DND-41 (cell line): ENCODE results near the gene NEK7.
A peak's percentile ranks its signal among the peaks of the same experiment; 100 is the strongest.

Experiments
- ATAC-seq: fragments of 200-7000 bp; cut with Tn5 transposase; 3 replicates; pipeline ENCODE4 v1.9.1; 2021; ENCODE audit warnings: low read depth; ENCODE audit not compliant: insufficient read depth
- DNase-seq: peaks from one replicate; pipeline ENCODE4 v3.0.0-alpha.2; 2020
- H2AFZ ChIP-seq: 2 replicates; pipeline ENCODE4 v1.6.0; 2012; ENCODE audit warnings: low read depth, low read length
- H3K27ac ChIP-seq: 2 replicates; pipeline ENCODE4 v1.5.1; 2012; ENCODE audit warnings: low read length, inconsistent platforms
- H3K27me3 ChIP-seq: fragments of 200-600 bp; sonication (generic); 2 replicates; pipeline ENCODE4 v1.6.0; 2012; ENCODE audit warnings: low read length, mild to moderate bottlenecking, inconsistent platforms; ENCODE audit not compliant: insufficient read depth, poor library complexity
- H3K36me3 ChIP-seq: 2 replicates; pipeline ENCODE4 v1.5.1; 2012; ENCODE audit warnings: low read length, inconsistent platforms; ENCODE audit not compliant: insufficient read depth
- H3K4me1 ChIP-seq: 2 replicates; pipeline ENCODE4 v1.5.1; 2012; ENCODE audit warnings: mild to moderate bottlenecking, low read length; ENCODE audit not compliant: insufficient read depth
- H3K4me2 ChIP-seq: 2 replicates; pipeline ENCODE4 v1.6.0; 2012; ENCODE audit warnings: mild to moderate bottlenecking, moderate library complexity, low read length, inconsistent platforms; ENCODE audit not compliant: insufficient read depth
- H3K4me3 ChIP-seq, 2 experiments: fragments of 200-600 bp in 1 of 2; shearing (Covaris generic) in 1 of 2; 2 replicates each; pipeline ENCODE4 v1.5.1; 2012 to 2016; ENCODE audit warnings: inconsistent platforms in 2 of 2, low read length in 2 of 2, mild to moderate bottlenecking in 2 of 2, low read depth in 1 of 2, moderate library complexity in 1 of 2
- H3K79me2 ChIP-seq: 2 replicates; pipeline ENCODE4 v1.6.0; 2012; ENCODE audit warnings: low read length, inconsistent platforms; ENCODE audit not compliant: insufficient read depth
- H3K9ac ChIP-seq: 2 replicates; pipeline ENCODE4 v1.6.0; 2012; ENCODE audit warnings: low read depth, mild to moderate bottlenecking, inconsistent platforms, low read length, moderate library complexity
- H3K9me3 ChIP-seq: 2 replicates; pipeline ENCODE4 v1.5.1; 2012; ENCODE audit warnings: low read length, moderate library complexity, mild to moderate bottlenecking, inconsistent platforms; ENCODE audit not compliant: insufficient read depth, severe bottlenecking
- H4K20me1 ChIP-seq: 2 replicates; pipeline ENCODE4 v1.6.0; 2012; ENCODE audit warnings: low read length; ENCODE audit not compliant: insufficient read depth
- EZH2 ChIP-seq: IDR thresholded peaks from 3 replicates; pipeline ENCODE4 v1.6.1; 2012; ENCODE audit warnings: borderline replicate concordance, low read depth, mild to moderate bottlenecking, moderate library complexity, low read length, inconsistent platforms; ENCODE audit not compliant: severe bottlenecking
- TF ChIP-seq, protein P1 (sequence below): IDR thresholded peaks from 2 replicates; pipeline ENCODE4 v1.5.1; 2012; ENCODE audit warnings: borderline replicate concordance, low read length, moderate library complexity, mild to moderate bottlenecking; ENCODE audit not compliant: poor library complexity, severe bottlenecking; ENCODE audit errors: extremely low read depth

NEK7 gene

GRCh38 chr1:198201956-198202784, 45.4 kb downstream of the NEK7 start:
- DNase-seq (no peak), ATAC-seq (no peak)
- H3K27ac ChIP-seq: peak overlapping the region; percentile 21; the same call in 1 of the 2 replicates
- no peak overlapping the region for H2AFZ ChIP-seq
- no peaks in the 10 kb centered on the region for H3K27me3 ChIP-seq
- peaks cover 48% of the 10 kb centered on the region for H4K20me1 ChIP-seq
- H3K9me3 ChIP-seq: no peaks in the 10 kb centered on the region
- peaks cover 27% of the 10 kb centered on the region for H3K4me1 ChIP-seq
- no peak overlapping the region for H3K4me2 ChIP-seq
- TF ChIP-seq, protein P1, sequence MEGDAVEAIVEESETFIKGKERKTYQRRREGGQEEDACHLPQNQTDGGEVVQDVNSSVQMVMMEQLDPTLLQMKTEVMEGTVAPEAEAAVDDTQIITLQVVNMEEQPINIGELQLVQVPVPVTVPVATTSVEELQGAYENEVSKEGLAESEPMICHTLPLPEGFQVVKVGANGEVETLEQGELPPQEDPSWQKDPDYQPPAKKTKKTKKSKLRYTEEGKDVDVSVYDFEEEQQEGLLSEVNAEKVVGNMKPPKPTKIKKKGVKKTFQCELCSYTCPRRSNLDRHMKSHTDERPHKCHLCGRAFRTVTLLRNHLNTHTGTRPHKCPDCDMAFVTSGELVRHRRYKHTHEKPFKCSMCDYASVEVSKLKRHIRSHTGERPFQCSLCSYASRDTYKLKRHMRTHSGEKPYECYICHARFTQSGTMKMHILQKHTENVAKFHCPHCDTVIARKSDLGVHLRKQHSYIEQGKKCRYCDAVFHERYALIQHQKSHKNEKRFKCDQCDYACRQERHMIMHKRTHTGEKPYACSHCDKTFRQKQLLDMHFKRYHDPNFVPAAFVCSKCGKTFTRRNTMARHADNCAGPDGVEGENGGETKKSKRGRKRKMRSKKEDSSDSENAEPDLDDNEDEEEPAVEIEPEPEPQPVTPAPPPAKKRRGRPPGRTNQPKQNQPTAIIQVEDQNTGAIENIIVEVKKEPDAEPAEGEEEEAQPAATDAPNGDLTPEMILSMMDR: no peak
- no peak for TF ChIP-seq EZH2
- H3K4me3 ChIP-seq: no peak overlapping the region
- H3K79me2 ChIP-seq: peaks cover 99% of the 10 kb centered on the region
- H3K36me3 ChIP-seq: no peaks in the 10 kb centered on the region
- H3K9ac ChIP-seq: no peak overlapping the region

- Histone ChIP-seq H3K36me3 (no peaks in the 10 kb centered on the region), H3K27me3 (no peaks in the 10 kb centered on the region), H2AFZ (no peak overlapping the region), H3K4me1 (peaks cover 14% of the 10 kb centered on the region), H3K27ac (0 out of 2 replicates have a peak overlapping the region, but pooled peaks have one; percentile 1), H3K4me2 (no peak overlapping the region), H3K4me3 (no peak overlapping the region), H3K9ac (no peak overlapping the region), H3K9me3 (no peaks in the 10 kb centered on the region), H3K79me2 (peaks cover 99% of the 10 kb centered on the region), H4K20me1 (peaks cover 39% of the 10 kb centered on the region)
- TF ChIP-seq, protein P1: no peak
- no peak for TF ChIP-seq EZH2
- no peak for DNase-seq
- ATAC-seq: no peak
Observed at GRCh38 chr1:198203434-198203833, 46.6 kb downstream of the NEK7 start.

GRCh38 chr1:198205016-198205684, 48.4 kb downstream of the NEK7 start:
- TF ChIP-seq, protein P1: no peak
- TF ChIP-seq EZH2: no peak
- no peak; the same call in 2 of the 3 replicates for ATAC-seq
- Histone ChIP-seq H3K4me1 (peaks cover 5% of the 10 kb centered on the region; the same call in 1 of the 2 replicates), H3K27ac (0 out of 2 replicates have a peak overlapping the region, but pooled peaks have one; percentile 16), H4K20me1 (peaks cover 30% of the 10 kb centered on the region; the same call in 1 of the 2 replicates), H3K36me3 (peaks cover 5% of the 10 kb centered on the region), H3K27me3 (no peaks in the 10 kb centered on the region), H3K4me2 (no peak overlapping the region), H2AFZ (no peak overlapping the region), H3K9me3 (peaks cover 5% of the 10 kb centered on the region), H3K79me2 (peaks cover 99% of the 10 kb centered on the region), H3K4me3 (no peak overlapping the region), H3K9ac (no peak overlapping the region)
- no peak for DNase-seq
